Limb (tissue), 2 donors: ENCODE measurements around the gene ITPRIP.

Experiments used
- DNase-seq, 2 donors: peaks; one replicate each; pipeline ENCODE4 v3.0.0-alpha.2; 2016; ENCODE audit errors: extremely low spot score in 2 of 2

The ITPRIP gene

DNA sequence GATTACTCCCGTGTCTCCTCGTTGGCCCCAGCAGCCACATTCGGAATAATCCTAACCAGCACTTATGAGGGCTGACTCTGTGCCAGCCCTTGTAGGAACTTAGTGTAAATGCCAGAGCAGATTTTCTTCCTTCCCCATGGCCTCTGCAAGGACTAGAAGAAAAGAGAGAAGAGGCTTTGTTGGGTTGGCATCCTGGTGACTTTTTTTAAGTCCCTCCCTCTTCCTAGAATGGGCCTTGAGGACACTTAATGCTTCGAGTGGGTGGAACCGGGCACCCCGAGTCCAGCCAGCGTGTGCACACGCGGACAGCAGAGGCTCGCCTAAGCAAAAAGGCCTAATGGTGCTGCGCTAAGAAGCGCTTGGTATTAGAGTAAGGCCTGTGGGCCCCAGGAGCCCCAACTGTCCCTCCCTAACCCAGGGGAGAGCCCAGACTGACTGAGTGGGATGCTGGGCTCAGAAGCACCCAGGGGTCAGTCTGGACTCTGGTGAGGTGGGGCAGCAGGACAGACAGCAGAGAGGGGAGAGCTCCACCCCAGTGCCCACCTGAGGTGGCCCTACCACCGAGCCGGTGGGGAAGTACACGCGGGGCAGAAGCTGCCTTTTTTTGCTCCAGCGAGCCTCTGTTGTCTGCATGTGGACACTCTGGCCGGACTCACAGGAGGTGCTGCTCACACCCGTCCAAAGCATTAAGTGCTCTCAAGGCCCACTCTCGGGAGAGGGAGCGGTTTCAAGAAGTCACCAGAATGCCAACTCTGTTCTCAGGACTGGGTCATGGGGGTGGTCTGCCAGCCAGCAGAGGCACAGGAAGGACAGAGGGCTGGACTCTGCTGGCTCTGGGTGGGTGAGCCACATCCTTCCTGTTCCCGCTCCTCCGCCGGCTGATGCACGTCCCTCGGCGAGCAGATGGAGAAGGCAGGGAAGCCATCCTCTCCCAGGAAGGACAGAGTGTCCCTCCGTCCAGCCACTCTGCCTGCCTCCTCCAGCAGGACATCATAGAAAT is 12.5 kb downstream of the ITPRIP start:
- DNase-seq: no peak

GRCh38 chr10:104324931-104325330 is 13.3 kb downstream of the ITPRIP start:
- no peak for DNase-seq

GRCh38 chr10:104324221-104324686 is 14.0 kb downstream of the ITPRIP start:
- no peak for DNase-seq

DNA sequence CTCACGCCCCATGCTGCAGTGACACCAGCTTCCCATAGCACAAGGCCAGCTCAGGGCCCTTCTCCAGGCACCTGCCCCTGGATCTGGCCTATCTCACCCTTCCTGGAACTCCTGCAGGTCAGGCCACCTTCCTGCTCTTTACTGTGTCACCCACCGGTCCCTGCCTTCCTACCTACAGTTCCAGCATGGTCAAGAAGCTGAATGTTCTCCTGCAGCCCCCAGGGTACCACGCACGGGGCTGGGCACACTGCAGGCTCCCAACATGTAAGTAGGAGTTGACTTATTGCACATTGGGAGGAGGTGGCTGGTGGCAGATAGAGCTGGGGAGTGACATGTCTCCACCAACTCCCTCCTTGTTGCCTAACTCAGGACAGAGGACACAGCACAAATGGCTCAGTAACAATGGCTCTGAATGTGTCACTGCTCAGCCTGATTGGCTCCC is 14.5 kb downstream of the ITPRIP start:
- no peak for DNase-seq

DNA sequence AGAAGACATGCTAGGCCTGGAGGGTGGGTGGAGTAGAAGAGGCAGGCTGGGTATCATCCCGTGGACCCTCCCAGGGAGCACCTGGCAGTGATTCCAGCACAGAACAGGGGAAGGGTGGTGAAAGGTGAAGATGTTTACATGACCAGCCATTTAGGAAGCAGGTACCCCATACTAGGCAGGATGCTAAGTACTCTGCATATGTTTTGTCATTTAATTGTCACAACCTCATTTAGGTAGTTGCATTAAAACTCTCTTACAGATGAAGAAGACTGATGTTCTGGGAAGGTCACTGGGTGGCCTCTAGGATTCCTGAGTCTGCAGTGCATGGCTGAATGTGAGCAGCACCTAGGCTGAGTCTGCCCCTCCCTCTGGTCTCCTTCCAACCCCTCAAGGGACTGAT is 15.2 kb downstream of the ITPRIP start:
- no peak for DNase-seq

GRCh38 chr10:104322416-104322782 is 15.9 kb downstream of the ITPRIP start:
- no peak for DNase-seq

DNA sequence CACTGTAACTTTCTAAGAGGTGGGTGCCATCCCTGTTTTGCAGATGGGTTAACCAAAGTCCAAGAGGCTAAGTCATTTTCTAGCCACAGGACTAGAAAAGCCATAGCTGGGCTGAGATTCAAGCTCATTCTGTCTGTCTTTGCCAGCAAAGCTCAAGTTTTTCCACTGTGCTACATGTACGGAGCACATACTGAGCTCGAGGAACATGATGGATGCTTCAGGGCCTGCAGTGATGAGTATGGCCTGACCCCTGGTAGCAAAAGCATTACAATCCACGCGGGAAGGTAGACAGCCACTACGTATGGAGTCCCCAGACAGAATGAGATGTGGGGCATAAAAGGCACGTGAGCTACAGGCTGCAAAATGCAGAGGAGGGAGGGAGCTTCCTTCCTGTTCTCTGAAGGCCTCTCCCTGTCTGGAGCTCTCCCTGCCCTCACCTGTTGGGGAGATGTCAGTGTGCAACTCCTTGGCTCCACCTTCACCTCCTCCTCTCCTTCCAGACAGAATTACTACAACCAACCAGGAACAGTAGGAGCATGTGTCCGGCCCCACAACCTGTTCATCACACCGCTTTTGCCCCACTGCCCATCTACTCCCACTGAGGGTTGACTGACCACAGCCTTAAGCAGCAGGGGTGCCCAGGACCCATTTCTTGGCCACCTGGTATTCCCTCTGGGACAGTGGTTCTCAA is 16.4 kb downstream of the ITPRIP start:
- no peak for DNase-seq

DNA sequence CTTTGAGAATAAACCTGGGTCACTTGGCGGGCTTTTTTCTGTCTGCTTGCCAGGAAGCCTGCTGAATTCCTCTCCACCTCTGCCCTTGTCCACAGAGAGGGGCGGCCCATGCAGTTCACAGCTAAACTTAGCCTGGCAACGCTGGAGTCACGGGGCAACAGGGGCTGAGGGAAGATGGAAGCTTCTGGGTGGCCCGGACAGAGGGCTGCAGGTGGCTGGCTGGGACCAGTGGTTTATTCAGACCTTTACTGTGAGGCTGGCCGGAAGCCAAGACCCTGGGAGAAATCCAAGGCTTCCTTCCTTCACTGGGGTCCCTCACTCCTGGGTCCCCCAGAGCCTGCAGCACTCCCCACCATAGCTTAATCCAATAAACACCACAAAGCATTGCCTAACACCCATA is 17.0 kb downstream of the ITPRIP start:
- DNase-seq: no peak

- DNase-seq: no peak
Measured at GRCh38 chr10:104318810-104319741, 19.2 kb downstream of the ITPRIP start.

DNA sequence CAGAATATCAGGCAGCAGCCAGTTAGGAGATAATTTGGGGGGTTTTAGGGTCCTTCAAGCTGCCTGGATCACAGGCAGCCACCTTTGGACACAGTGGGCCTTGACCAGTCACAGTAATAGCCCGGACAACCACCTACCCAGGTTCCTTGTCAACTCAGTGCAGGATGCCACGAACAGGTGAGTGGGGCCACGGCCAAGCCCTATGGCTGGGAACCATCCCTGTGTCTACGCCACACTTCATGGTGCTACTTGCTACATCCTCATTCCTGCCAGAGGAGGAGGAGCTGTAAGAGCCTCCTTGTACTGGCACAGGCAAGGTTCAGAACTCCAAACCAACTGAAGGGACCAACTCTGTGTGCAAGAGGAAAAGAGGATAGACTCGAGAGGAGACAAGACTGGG is 19.9 kb downstream of the ITPRIP start:
- no peak for DNase-seq

DNA sequence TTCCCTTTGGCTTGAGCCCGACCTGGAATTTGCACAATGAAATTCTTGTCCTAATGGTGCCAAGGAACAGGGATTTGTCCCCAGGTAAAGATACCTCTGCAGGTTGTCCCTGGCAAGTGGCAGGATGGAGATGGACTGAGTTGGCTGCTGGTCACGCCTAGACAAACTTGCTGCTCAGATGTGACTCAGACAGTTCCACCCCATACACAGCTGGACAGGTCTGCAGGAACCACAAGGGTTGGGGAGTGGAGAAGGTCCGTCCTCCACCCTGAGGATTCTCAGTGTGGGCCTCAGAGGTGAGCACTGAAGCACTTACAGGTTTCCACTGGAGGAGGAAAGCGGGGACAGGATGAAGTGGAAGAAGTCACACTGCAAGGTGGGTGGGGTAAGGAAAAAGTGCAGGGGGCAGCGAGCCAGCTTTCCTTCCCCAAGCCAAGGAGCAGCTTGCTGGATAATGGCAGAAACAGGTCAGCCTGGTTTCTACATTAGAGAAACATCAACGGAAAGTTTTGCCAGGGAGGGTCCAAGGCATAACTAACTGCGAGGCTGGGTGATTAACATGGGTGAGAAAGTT is 20.5 kb downstream of the ITPRIP start:
- DNase-seq: no peak

DNA sequence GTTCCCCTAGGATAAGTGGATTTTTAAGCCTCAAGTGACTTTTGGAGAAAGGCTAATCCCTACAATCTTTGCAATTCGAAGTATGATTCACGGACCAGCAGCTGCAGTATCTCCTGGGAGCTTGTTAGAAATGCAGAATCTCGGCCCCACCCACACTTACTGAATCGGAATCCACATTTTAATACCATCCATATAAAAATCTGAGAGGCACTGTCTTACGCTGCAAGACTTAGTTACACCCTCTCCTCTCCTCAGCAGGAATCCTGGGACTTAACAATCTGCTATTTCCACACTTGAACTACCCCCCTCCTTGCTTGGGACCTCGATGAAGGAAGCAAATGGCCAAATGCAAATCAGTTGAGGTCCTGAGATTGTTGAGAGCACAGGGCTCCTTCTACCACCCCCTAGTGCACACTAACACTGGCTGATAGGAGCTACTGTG is 21.0 kb downstream of the ITPRIP start:
- no peak for DNase-seq

DNA sequence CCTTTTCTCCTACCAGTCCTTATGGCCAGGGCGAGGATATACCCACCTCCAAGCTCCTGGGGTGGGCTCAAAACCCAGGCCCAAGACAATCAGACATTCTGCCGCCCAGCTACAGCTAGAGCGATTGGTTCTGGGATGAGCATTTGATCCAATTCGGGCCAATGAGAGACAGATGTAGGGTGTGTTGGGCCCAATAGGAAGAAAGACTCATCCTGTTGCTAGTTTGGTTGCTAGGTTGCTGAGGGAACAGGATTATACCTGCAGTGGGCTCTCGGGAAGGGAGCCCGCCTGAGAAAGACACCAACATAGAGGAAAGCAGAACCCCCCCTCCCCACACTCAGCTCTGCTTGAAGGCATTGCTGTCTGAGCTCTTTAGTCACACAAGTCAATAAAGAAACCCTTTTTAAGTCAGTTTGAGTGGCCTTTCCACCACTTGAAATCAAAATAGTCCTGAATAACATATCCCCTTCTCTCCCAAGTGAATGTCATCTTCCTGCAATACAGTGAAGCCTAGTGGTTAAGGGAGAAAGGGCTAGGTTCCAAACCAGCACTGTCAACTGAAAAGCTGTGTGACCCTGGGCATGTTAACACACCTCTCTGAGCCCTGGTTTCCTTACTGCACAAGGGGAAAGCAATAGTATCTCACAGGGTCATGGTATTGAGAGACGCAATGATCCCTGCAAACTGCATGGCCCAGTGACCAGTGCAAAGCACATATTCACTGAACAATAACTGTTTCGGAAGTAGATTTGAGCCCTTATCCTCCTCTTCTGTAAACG is 21.8 kb downstream of the ITPRIP start:
- DNase-seq: no peak

DNA sequence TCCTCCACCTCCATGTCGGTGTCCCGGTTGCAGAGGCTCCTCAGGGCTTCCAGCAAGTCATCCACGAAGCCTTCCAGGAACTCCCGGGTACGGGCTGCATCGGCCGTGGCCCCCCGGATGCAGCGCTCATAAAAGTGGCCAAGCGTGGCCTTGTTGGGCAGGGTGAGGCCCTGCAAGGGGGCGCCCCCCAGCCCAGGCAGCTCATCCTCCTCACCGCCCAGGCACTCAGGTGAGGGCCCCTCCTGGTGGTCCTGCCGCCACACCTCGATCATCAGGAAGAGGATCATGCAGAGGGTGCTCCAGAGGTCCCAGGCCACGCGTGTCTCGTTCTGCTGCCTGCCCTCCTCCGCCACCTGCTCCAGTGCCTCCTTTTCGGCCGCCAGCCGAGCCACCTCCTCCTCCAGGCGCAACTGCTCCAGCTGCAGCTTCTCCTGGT is 22.8 kb downstream of the ITPRIP start:
- no peak for DNase-seq

DNA sequence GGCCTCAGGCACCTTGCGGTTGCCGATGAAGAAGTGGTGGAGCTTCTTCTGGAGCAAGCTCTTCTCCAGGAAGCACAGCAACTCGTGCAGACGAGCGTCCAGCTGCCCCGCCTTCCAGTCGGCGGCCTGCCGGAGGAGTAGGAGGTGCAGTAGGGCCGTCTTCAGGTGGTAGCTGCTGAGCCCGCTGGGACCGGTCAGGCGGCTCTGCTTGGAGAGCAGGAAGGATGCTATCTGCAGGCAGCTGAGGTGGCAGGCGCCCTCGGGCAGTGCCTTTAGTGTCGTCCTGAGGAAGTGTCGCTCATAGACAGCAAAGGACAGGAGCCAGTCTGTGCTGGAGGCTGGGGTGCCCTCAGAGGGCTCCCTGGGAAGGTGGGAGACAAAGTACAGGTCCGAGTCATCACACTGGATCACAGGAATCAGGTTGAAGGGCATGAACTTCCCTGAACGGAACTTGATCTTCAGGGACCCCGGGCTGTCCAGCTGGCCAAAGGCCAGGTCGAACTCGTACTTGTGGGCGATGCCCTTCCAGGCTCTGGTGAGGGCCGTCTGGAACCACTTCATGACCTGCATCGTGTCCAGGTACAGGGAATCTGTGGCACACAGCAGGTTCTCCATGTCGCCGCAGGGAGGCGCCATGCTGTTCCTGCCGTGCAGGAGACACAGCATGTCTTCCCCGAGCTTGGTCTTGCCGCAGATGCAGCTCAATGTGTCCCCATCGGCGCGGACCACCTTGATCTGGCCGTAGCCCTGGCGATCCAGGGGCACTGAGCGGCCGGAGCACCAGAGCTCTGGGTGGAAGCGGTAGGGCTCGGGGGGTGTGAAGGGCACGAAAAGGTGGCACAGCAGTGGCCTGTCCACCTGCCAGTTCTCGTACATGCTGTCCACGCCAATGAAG is 23.4 kb downstream of the ITPRIP start:
- DNase-seq: no peak

- no peak for DNase-seq
Measured at GRCh38 chr10:104311184-104311720, 27.0 kb downstream of the ITPRIP start.

DNA sequence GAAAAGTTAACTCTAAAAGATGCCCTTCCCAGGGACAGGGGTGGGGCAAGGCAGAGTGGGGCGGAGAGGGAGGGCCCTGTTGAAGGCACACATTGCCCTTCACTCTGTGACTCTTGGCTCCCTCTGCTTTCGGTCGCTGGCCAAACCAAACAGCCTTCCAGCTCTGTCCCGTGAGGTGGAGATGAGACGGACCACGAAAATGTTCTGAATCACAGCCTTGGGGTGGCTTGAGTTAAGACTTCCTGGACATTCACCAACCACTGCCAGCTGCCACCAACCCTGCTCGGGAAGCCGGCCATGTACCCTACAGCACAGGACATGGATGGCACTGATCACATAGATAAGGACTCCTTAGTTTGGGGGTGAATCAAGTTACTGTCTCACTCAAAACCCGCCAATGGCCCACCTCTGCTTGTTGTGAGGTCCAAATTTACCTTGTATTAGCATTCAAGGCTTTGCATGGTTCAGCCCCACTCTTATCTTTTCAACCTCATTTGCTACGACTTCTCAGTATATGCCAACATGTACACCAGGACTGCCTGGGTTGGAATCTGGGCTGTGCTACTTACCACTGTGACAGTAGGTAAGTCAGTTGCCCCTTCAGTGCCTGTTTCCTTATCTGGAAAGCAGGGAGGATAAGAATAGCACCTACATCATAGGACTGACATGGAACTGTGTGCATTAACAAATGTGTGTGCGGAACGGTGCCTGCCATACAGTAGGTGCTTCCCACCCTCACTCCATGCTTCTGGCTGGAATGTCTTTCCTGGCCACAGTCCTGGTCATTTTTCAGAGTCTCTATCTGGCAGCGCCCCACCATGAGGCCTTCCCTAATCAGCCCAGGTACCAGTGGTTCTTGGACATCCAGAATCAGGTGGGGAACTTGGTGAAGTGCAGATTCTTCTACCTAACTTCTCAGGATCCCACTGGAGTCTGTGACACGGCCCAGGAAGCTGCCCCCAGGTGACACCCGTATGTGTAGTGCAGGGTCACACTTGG is 28.0 kb downstream of the ITPRIP start:
- DNase-seq: peak in 1 of 2 donors; percentile 21
